SKM-1 (cell line): ENCODE data around the gene FREY1.

Source experiments
- DNase-seq: peaks from one replicate; lab custom pipeline; 2025; ENCODE audit not compliant: unreplicated experiment; lab: John Stamatoyannopoulos, UW

FREY1 gene, protein sequence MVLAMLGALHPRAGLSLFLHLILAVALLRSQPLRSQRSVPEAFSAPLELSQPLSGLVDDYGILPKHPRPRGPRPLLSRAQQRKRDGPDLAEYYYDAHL

GRCh38 chr11:45906965-45907611 is at the start of gene FREY1:
Gene FREY1 (minus strand): TSS chr11:45907271. CDS start chr11:45907245, 26 bp downstream.
- no peak for DNase-seq

GRCh38 chr11:45949992-45950407 is 42.9 kb upstream of the FREY1 start:
- DNase-seq = no peak

GRCh38 chr11:45948356-45948755 is 41.3 kb upstream of the FREY1 start:
- DNase-seq = no peak

DNA sequence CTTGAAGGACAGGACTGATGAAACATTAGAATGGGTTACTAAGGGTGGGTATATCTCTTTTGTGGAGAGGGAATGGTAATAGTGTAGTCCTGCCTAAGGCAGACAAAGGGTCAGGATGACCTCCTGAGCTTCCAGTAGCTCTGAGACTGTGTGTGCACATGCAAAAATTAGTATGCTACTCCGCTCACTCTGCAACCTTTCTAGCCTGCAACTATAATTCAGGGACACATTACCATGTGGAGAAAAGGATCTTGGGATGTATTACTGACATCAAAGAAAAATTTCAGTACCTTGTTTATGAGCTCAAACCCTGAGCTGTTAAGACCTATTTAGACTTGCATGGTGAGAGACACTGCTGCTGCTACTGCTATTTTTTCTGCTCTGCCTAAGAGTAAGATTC is 40.8 kb upstream of the FREY1 start:
- no peak for DNase-seq

GRCh38 chr11:45945397-45945999 is 38.4 kb upstream of the FREY1 start:
- DNase-seq = no peak

DNA sequence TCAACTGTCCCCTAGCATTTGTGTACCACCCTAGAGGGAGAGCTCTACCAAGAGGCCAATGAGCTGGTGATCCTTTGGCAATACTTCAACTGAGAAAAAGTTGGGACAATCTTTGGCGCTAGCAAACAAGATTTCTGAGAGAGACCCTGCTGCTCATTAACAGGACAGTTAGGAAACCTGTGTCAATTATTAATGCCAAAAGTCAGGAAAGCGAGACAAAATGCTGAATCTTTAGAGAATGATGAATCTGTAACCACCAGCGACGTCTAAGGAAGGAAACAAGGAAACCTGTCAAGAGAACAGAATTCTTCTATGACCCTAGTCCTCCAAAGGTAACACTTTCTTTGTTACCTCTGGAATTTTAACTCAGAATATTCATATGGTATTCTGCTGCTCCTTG is 35.3 kb upstream of the FREY1 start:
- DNase-seq = no peak

DNA sequence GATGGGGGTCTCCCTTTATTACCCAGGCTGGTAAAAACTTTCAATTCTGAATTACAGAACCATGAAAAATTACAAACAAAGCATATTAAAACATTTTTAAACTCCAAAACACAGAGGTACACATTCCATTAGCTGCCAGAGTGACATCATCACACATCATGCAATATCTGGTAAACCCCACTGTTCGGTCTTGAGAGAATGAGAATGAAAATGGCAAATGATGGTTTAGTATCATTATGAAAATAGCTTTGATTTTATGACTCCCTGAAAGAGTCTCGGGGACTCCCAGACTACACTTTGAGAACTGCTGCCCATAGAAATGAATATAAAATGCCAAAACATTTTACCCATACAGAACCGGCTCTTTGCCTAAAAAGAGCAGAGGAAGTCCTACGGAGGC is 34.2 kb upstream of the FREY1 start:
- no peak for DNase-seq

DNA sequence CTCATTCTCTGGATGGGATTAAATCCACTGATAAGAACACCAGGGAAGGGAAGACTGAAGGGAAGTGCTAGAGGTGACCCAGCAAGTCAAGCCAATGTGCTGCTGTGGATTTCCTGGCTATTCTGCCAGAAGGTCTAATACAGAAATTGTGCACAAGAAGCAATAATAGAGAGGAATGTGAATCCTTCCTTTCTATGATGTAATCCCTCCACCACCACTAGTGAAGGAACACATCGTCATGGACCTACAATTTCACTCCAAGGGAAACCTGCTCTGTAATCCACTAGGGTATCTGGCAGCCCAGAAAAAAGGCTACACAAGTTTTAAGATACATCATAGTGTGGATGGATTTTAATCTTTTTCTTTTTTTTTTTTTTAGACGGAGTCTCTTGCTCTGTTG is 32.8 kb upstream of the FREY1 start:
- no peak for DNase-seq

DNA sequence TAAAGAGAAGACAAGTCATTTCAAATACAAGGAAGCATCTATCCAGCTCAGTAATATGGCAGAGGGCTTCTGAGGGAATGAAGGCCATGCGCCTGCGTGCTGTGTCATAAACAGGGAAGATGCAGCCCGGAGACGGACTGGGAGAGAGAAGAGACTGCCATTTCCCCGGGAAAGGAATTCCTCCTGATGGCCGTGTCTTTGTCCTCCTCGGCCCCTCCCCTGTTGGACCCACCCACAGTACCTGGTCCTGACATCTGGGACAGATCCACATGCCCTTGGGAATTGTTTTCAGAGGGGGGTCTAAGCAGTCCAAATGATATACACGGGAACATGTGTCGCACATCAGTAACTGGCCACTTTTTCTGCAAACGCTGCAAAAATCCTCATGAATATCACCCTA is 30.8 kb upstream of the FREY1 start:
- DNase-seq = no peak

- no peak for DNase-seq
These were observed 29.5 kb upstream of the FREY1 start for GRCh38 chr11:45936511-45937054.

GRCh38 chr11:45935349-45936064 is 28.4 kb upstream of the FREY1 start:
- DNase-seq = no peak

GRCh38 chr11:45934580-45935318 is 27.7 kb upstream of the FREY1 start:
- DNase-seq = no peak

GRCh38 chr11:45933846-45934579 is 26.9 kb upstream of the FREY1 start:
- no peak for DNase-seq

DNA sequence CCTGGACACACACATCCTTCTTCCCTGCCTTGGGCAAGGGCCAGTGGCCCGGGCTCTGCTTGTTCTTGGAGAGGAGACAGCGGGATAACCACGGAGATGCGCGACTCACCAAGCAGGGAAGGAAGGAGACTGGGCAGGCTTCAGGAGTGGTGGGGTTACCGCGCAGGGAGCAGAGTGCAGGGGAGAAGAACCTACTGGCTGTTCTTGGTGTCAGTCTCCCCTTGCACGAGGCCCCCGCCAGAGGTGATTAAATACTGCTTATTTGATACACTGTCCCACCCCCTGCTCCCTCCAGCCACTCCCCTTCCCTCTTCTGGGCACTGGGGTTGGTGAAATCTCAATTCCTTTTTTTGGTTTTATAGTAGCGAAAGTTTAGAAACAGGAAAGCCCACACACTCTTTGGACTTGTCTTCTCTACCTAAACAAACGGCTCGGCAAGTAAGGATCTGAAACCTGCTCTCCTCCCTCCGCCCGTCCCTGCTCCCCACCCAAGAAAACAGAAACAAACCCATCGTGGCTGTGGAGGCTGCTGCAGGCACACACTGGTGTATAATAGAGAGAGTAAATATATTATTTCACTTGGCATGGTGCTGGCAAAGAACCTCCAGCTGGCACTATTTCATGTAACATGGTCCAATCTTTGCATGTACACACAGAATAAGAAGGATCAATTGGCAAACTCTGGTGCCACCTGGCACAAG is 26.2 kb upstream of the FREY1 start:
- no peak for DNase-seq

GRCh38 chr11:45932217-45932616 is 25.1 kb upstream of the FREY1 start:
- no peak for DNase-seq

DNA sequence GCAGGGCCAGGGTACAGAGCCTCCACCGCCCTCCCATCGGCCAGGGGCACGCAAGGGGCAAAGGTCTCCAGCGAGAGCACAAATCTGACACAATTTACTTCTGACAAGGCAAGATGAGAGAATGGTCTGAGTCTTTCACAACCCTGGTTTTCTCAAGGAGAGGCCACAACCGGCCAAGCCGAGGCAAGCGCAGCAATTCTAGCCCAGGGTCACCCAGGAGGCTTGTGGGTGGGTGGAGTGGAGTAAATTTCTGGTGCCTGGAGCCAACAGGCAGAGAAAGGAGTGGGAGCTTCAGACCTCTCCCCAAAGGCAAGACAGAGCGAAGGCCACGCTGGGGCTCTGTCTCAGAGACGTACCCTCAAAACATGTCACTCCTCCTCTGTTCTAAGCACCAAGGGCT is 24.7 kb upstream of the FREY1 start:
- no peak for DNase-seq

- DNase-seq = no peak
These were observed 24.0 kb upstream of the FREY1 start for GRCh38 chr11:45930951-45931570.

- DNase-seq = no peak
These were observed 23.1 kb upstream of the FREY1 start for GRCh38 chr11:45930031-45930794.
